ENCODE data around the gene ATP13A2.
"Not testable (repeated sequence)": the region's sequence is repeated elsewhere in the genome, so short reads cannot be mapped to it uniquely, and the experiment has no call there.

Gene ATP13A2

DNA sequence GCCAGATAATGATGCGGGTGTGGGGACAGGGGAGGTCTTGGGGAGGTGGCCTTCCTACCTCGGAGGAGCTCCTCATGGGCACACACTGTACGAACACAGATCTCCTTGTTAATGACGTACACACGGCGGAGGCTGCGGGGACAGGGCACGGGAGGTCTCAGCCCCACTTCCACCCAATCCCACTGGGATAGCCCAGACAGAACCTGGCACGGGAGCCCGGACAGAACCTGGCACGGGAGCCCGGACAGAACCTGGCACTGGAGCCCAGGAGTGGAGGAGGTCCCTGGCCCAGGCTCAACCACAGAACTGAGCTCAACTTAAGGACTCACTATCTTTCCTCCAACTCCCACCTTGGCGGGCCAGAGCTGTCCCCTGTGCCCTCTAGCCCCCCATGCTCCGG is 36.5 kb downstream of the ATP13A2 start:
- DNase-seq = no peak

GRCh38 chr1:16973215-16973614 is 38.5 kb downstream of the ATP13A2 start:
- DNase-seq = no peak

GRCh38 chr1:16972189-16972895 is 39.4 kb downstream of the ATP13A2 start:
- no peak for DNase-seq

DNA sequence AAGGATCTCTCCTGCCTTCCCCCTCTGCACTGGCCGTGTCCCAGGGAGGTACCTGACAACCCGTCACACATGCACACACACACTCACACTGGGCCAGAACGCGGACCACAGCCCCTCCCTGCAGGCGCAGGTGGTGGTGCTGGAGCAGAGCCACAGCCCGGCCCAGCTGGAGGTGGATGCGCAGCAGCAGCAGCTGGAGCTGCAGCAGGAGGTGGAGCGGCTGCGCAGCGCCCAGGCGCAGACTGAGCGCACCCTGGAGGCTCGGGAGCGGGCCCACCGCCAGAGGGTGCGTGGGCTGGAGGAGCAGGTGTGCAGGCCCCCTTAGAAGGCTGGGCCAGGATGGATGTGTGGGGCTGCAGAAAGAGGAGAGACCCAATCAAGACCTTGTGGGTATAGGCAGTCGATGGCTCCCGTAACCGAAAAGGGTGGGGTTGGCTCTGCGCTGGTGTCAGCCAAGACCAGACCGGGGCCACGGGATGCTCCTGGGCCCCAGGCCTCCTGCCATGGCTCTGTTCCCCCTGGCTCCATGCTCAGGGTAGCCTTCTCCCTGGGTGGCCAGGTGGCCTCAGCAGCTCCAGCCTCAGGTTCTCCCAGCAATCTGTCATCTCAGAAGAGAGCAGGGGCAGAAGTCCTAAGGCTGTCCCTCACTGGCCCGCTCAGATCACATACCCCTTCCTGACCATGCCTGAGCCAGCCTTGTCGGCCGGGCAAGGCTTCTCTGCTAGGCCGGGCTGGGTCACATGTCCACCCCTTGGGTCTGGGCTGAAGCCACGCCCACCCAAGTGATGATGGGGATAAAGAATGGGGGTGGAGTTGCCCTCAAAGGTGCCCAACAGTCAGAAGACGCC is 40.2 kb downstream of the ATP13A2 start:
- peak; percentile 36 for DNase-seq

DNA sequence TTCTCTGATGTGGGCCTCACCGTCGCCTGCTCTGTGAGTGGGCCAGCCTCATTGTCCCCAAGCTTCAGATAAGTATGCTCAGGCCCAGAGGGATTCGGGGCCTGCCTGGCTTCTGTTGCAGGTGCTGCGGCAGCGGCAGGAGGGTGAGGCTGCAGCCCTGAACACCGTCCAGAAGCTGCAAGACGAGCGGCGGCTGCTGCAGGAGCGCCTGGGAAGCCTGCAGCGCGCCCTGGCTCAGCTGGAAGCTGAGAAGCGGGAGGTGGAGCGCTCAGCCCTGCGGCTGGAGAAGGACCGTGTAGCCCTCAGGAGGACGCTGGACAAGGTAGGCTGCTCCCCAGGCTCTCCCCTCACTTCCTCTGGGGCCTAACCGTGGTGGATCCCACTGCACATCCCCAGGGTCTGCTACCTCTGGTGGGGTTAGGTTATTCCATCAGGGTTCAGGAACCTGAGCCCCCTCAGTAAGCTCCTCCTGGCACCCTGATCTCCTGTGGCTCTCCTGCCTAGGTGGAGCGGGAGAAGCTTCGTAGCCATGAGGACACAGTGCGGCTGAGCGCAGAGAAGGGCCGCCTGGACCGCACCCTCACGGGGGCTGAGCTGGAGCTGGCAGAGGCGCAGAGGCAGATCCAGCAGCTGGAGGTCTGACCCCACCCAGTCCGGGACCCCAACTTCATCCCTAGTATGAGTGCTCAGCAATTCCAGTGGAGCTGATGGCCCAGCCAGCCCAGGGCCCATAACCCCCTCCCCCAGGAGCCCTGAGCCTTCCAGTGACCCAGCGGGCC is 41.4 kb downstream of the ATP13A2 start:
- no peak for DNase-seq

GRCh38 chr1:16969651-16970050 is 42.1 kb downstream of the ATP13A2 start:
- DNase-seq = no peak

DNA sequence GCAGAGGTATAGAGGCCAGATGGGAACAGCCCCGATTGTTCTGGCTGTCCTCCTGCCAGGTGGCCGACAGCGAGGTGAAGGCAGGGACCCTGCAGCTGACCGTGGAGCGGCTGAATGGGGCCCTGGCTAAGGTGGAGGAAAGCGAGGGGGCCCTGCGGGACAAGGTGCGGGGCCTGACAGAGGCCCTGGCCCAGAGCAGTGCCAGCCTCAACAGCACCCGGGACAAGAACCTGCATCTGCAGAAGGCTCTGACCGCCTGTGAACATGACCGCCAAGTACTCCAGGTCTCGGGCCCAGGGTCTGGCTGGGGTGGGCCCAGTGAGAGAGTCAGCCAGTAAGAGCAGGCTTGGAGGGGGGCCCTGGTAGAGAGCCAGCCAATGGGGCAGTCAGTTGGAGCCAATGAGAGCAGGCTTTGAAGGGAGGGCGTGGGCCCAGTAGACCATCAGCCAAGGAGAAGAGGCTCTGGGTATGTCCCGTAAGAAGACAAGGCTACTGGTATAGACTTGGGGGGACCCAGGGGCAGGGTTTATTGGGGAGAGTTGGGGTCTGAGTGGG is 42.6 kb downstream of the ATP13A2 start:
- DNase-seq = no peak

- DNase-seq = no peak
These were observed 43.4 kb downstream of the ATP13A2 start for GRCh38 chr1:16968372-16968771.

DNA sequence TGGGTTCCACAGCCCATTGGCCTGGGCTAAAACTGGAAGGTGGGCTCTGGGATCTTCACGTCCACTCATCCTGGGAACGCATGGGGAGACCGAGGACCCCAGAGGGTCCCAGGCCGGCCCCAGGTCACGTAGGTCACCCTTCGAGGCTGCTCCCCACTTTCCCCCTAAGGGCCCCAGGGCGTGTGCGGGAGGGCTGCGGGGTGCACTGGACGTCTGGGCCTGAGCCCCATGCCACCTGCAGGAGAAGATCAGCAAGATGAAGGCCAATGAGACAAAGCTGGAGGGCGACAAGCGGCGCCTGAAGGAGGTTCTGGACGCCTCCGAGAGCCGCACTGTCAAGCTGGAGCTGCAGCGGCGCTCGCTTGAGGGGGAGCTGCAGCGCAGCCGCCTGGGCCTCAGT is 43.8 kb downstream of the ATP13A2 start:
- DNase-seq = no peak

DNA sequence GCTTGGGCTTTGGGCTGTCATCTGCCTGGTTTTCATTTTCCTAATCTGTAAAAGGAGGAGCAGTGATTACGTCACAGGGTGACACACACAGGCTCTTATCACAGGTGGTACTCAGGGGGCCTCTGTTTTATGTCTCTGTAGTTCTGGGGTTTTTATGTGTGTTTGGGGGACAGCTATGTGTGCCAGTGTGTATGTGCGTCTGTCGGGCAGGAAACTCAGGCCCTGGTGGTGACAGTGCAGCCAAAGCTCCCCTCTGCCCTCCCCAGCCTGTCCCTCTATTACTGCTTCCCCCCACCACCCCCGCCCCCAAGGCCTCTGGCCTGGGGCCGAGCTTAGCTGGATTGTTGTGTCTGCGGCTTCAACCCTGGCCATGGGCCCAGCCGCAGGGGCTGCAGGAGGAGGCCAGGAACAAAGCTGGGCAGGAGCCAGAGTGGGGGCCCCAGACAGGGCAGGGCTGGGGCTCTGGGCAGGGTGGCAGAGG is 44.6 kb downstream of the ATP13A2 start:
- no peak for DNase-seq

DNA sequence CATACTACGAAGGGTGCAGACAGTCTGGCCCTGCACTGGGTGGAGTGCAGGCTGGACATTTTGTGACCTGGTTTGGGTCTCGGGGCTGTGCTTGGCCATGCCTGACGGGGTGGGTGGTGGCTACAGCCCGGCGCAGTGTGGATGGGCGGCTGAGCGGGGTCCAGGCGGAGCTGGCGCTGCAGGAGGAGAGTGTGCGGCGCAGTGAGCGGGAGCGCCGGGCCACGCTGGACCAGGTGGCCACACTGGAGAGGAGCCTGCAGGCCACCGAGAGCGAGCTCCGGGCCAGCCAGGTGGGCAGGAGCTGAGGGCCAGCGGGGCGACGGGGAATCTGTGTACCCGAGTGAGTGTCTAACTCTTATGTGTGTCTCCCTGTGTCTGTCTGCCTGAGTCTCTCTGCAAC is 45.4 kb downstream of the ATP13A2 start:
- no peak for DNase-seq

GRCh38 chr1:16965486-16966067 is 46.2 kb downstream of the ATP13A2 start:
- no peak for DNase-seq

DNA sequence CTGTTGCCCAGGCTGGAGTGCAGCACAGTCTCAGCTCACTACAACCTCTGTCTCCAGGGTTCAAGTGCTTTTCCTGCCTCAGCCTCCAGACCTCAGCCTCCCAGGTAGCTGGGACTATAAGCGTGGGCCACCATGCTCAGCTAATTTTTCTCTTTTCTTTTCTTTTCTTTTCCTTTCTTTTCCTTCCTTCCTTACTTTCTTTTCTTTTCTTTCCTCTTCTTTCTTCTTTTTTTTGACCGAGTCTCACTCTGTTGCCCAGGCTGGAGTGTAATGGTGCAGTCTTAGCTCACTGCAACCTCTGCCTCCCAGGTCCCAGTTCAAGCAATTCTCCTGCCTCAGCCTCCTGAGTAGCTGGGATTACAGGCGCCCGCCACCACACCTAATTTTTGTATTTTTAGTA is 47.6 kb downstream of the ATP13A2 start:
- DNase-seq = not testable (repeated sequence)

GRCh38 chr1:16961297-16962133 is 50.2 kb downstream of the ATP13A2 start:
- DNase-seq = no peak

DNA sequence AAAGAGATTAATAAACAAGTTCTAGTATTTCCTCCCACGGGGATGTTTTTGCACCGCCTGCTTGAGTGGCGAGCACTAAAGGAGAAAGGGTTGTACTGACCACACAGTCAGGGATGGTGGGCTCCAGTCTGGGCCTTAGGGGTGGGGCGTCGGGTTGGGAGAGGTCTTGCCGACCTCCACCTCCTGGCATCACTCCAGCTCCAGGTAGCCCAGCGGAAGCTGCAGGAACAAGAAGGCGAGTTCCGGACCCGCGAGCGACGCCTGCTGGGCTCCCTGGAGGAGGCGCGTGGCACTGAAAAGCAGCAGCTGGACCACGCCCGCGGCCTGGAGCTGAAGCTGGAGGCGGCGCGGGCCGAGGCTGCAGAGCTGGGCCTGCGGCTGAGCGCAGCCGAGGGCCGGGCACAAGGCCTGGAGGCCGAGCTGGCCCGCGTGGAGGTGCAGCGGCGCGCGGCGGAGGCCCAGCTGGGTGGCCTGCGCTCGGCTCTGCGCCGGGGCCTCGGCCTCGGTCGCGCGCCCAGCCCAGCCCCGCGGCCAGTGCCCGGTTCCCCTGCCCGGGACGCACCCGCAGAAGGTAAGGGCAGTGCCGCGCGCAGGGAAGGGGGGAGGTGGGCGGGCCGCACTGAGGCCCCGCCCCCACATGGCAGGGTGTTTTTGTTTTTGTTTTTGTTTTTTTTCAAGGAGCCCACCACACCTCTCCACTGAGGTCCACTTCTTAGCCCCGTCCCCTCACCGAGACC is 51.0 kb downstream of the ATP13A2 start:
- peak; percentile 79 for DNase-seq

DNA sequence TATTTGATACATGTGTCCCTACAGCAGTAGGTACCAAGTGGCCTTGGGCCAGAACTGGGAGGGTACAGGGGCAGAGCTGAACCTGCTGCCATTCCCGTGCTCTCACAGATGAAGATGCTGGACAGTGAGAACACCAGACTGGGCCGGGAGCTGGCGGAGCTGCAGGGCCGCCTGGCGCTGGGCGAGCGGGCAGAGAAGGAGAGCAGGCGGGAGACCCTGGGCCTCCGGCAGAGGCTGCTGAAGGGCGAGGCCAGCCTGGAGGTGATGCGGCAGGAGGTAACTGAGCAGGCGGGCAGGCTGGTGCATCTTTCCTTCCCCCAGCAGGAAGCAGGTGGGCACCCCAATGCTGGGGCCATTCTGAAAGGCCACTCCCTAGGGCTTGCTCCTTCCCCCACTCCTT is 53.3 kb downstream of the ATP13A2 start:
- no peak for DNase-seq

- no peak for DNase-seq
These were observed 54.0 kb downstream of the ATP13A2 start for GRCh38 chr1:16957731-16958130.

- no peak for DNase-seq
These were observed 55.0 kb downstream of the ATP13A2 start for GRCh38 chr1:16956775-16957174.

DNA sequence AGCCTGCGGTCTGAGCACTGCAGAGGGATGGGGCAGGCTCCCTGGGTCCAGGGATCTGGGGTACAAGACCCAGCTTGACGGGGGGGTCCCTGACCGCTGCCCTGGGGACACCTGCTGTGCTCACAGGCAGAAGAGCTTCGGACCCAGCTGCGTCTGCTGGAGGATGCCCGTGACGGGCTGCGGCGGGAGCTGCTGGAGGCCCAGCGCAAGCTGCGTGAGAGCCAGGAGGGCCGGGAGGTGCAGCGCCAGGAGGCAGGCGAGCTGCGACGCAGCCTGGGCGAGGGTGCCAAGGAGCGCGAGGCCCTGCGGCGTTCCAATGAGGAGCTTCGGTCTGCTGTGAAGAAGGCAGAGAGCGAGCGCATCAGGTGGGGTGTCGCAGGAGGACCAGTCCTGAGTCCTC is 56.5 kb downstream of the ATP13A2 start:
- no peak for DNase-seq

- no peak for DNase-seq
These were observed 57.1 kb downstream of the ATP13A2 start for GRCh38 chr1:16954579-16954978.

- DNase-seq = not testable (repeated sequence)
These were observed 59.4 kb downstream of the ATP13A2 start for GRCh38 chr1:16952376-16952775.

Data from NCI-H510A treated with DMSO at 0.1 percent for 48 hours (cell line).